ENCODE data around the gene ATP7A. TPM values are rescaled to one million over a fixed set of nuclear protein-coding genes. Genes with fewer than 3 reads are reported as not detected.

ATP7A gene
- total RNA-seq, 1 experiment from 2014 or later: 3.8 TPM

GRCh38 chrX:77962068-77962902 is 51.8 kb downstream of the ATP7A start:
- no peak for DNase-seq (ENCODE audit: unreplicated experiment)
- H3K27me3 Mint-ChIP-seq (ENCODE audit: insufficient read depth, unreplicated experiment): no peaks in the 10 kb centered on the region
- no peaks in the 10 kb centered on the region for H3K36me3 Mint-ChIP-seq (ENCODE audit: insufficient read depth, unreplicated experiment)
- no peaks in the 10 kb centered on the region for H3K4me1 Mint-ChIP-seq (ENCODE audit: insufficient read depth, unreplicated experiment)
- peaks cover 5% of the 10 kb centered on the region for H3K9me3 Mint-ChIP-seq (ENCODE audit: unreplicated experiment)
- H3K27ac Mint-ChIP-seq (ENCODE audit: low read depth, unreplicated experiment): no peak overlapping the region
- CTCF ChIA-PET: no interaction called here
- POLR2A ChIA-PET: no interaction called here
- H3K4me3 Mint-ChIP-seq (ENCODE audit: unreplicated experiment): no peak overlapping the region
- TF ChIP-seq CTCF (IDR thresholded peaks at IDR 0.05; ENCODE audit: unreplicated experiment): no peak
- intact Hi-C loops (cut with micrococcal nuclease): no loop called here
- BruUV-seq (replicated peaks): no TSS peak

- intact Hi-C loops (cut with micrococcal nuclease): no loop called here
- DNase-seq (ENCODE audit: unreplicated experiment): no peak
- Mint-ChIP-seq H3K27ac (ENCODE audit: low read depth, unreplicated experiment) (no peak overlapping the region), H3K4me1 (ENCODE audit: insufficient read depth, unreplicated experiment) (no peaks in the 10 kb centered on the region), H3K9me3 (ENCODE audit: unreplicated experiment) (no peaks in the 10 kb centered on the region), H3K36me3 (ENCODE audit: insufficient read depth, unreplicated experiment) (no peaks in the 10 kb centered on the region), H3K27me3 (ENCODE audit: insufficient read depth, unreplicated experiment) (no peaks in the 10 kb centered on the region), H3K4me3 (ENCODE audit: unreplicated experiment) (no peak overlapping the region)
- no TSS peak for BruUV-seq (replicated peaks)
- POLR2A ChIA-PET: no interaction called here
- no peak for TF ChIP-seq CTCF (IDR thresholded peaks at IDR 0.05; ENCODE audit: unreplicated experiment)
- CTCF ChIA-PET: no interaction called here
Observed at GRCh38 chrX:77966361-77966760, 55.9 kb downstream of the ATP7A start.

GRCh38 chrX:77967631-77968030 is 57.1 kb downstream of the ATP7A start:
- Mint-ChIP-seq H3K9me3 (ENCODE audit: unreplicated experiment) (no peaks in the 10 kb centered on the region), H3K36me3 (ENCODE audit: insufficient read depth, unreplicated experiment) (no peaks in the 10 kb centered on the region), H3K4me1 (ENCODE audit: insufficient read depth, unreplicated experiment) (no peaks in the 10 kb centered on the region), H3K27me3 (ENCODE audit: insufficient read depth, unreplicated experiment) (no peaks in the 10 kb centered on the region), H3K4me3 (ENCODE audit: unreplicated experiment) (no peak overlapping the region), H3K27ac (ENCODE audit: low read depth, unreplicated experiment) (no peak overlapping the region)
- intact Hi-C loops (cut with micrococcal nuclease): no loop called here
- CTCF ChIA-PET: no interaction called here
- BruUV-seq (replicated peaks): no TSS peak
- DNase-seq (ENCODE audit: unreplicated experiment): no peak
- POLR2A ChIA-PET: no interaction called here
- TF ChIP-seq CTCF (IDR thresholded peaks at IDR 0.05; ENCODE audit: unreplicated experiment): no peak

DNA sequence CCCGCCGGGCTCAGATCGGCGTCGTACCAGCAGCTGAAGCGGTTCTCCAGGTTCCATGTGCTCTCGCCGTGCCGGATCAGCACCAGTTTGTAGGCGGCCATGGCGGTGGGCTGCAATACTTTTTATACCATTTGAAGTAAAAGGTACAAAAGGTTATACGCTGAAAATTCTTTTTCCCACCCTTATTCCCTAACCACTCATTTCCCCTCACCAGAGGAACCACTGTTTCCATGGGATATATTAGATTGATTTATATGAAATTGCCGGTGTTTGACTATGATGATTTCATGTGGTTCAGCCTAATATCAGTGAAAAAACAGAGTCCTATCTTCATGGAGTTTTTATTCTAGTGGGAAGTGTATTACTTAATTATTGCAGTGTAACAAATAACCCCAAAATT is 59.0 kb downstream of the ATP7A start, which contains the start of gene PGAM4:
TSS of gene PGAM4 (minus strand) at position 101 of the 400 bp plus-strand sequence. CDS start at position 101, 0 bp downstream.
- intact Hi-C loops (cut with micrococcal nuclease): no loop called here

More for the DNA sequence above, 59.0 kb downstream of the ATP7A start, which contains the start of gene PGAM4:
- no peak for DNase-seq (ENCODE audit: unreplicated experiment)
- no peaks in the 10 kb centered on the region for H3K36me3 Mint-ChIP-seq (ENCODE audit: insufficient read depth, unreplicated experiment)
- H3K4me1 Mint-ChIP-seq (ENCODE audit: insufficient read depth, unreplicated experiment): no peaks in the 10 kb centered on the region
- no peak within 1 kb of the TSS for H3K27ac Mint-ChIP-seq (ENCODE audit: low read depth, unreplicated experiment)
- ChIA-PET CTCF (no interaction called here), POLR2A (no interaction called here)
- H3K4me3 Mint-ChIP-seq (ENCODE audit: unreplicated experiment): no peak within 1 kb of the TSS
- no peaks in the 10 kb centered on the region for H3K27me3 Mint-ChIP-seq (ENCODE audit: insufficient read depth, unreplicated experiment)
- BruUV-seq (replicated peaks): no TSS peak
- TF ChIP-seq CTCF (IDR thresholded peaks at IDR 0.05; ENCODE audit: unreplicated experiment): no peak
- no peaks in the 10 kb centered on the region for H3K9me3 Mint-ChIP-seq (ENCODE audit: unreplicated experiment)
